Right kidney (tissue), 1 donor: ENCODE data around the gene SZRD1.

Experiments
- DNase-seq: peaks from one replicate; pipeline ENCODE4 v3.0.0-alpha.2; 2016

The SZRD1 gene

GRCh38 chr1:16436946-16437474, 70.0 kb downstream of the SZRD1 start, which contains the start of gene SPATA21:
TSS of gene SPATA21 (minus strand) at chr1:16437424. CDS start at chr1:16431371, 6,053 bp downstream.
- DNase-seq, result no peak

GRCh38 chr1:16438516-16438915, 71.5 kb downstream of the SZRD1 start:
- DNase-seq, result no peak

DNA sequence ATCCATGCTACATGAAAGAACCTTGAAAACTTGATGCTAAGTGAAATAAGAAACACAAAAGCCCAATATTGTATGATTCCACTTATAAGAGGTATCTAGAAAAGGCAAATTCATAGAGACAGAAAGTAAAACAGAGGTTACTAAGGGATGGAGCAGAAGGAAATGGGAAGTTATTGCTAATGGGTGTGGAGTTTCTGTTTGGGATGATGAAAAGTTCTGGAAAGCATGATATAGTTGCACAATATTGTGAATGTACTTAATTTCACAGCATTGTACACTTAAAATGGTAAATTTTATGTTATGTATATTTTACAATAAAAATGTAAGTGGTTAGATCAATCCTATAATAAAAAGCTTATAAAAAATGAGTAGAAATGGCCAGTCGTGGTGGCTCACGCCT, 71.9 kb downstream of the SZRD1 start:
- no peak for DNase-seq

GRCh38 chr1:16440131-16440469, 73.1 kb downstream of the SZRD1 start:
- DNase-seq, result no peak

GRCh38 chr1:16440470-16441281, 73.6 kb downstream of the SZRD1 start, which contains the start of gene NECAP2:
TSS of gene NECAP2 (plus strand) at chr1:16440724. CDS start at chr1:16440762, 38 bp downstream.
- DNase-seq, result peak; percentile 90

DNA sequence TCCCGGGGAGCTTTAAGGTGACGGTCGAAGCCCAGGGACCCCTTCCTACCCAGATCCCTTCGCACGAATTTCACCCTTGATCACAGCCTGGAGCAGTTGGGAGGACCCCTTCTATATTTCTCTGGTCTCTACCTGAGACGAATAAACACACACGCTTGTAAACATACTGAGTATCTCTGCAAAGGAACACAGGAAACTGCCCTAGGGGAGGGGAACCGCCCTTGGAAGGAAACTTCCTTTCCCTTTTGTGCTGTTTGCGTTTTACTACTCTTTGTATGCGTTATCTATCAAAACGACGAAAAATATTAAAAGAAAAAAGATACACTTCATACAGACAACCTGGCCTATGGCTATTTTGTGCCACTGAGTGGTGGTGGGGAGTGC, 74.2 kb downstream of the SZRD1 start:
- DNase-seq, result no peak

DNA sequence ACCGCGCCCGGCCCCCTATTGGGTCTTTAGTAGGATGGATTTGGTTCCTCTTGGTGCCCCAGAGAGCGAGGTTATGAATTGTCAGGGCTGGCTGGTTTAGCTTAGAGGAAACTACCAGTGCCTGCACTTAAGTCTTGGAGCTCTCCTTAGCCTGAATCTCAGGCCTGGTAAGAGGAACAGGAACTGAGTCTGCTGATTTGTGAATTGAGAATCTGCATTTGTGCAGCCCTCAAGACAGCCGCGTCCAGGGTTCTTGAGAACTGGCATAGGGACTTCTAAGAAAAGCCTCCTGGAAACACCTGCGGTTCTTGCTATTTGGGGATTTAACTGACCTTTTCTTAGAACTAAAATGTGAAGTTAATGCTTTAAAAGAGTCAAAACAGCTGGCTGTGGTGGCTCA, 75.2 kb downstream of the SZRD1 start:
- DNase-seq, result no peak

- no peak for DNase-seq
These were observed 75.9 kb downstream of the SZRD1 start for GRCh38 chr1:16442941-16443340.

DNA sequence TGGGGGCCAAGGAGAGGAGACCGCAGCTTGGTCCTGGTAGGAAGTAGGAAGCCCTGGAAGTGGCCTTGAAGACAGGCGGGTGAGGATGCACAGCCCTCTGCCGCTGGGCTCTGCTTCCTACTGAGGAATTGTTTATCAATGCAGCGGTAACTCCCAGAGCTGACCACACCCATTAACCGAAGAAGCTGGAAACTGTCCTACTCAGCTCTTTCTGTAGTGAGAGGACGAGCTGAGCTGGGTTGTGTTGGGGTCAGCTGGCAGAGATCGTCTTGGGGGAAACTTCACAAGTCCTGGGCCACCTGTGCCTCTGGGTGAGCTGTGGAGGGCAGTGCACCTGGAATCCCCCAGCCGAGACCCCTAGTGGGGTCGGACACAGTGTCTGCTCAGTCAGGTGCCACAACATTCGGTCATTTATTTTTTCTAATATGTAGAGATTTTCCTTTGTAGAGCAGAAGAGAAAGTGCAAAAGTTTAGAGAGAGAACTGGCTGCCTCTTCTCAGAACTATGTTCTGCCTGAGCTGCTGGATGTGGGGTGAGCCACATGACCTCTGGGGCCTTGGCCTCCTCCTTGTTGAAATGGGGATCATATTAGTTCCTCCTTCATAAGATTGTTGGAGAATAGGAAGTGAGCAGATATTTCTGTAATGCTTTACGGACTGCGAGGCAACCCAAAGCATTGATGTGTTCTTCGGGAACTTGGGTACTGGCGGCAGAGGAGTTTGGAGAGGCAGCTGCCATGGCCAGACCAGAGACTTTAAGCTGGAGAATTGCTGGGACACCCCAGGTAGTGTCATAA, 77.1 kb downstream of the SZRD1 start:
- no peak for DNase-seq

- DNase-seq, result no peak
These were observed 78.0 kb downstream of the SZRD1 start for GRCh38 chr1:16445052-16445451.

GRCh38 chr1:16446116-16446515, 79.1 kb downstream of the SZRD1 start:
- no peak for DNase-seq

- DNase-seq, result no peak
These were observed 80.6 kb downstream of the SZRD1 start for GRCh38 chr1:16447641-16448040.
